Panc1 (cell line): ENCODE results near the gene SSUH2. TPM values are rescaled to one million over a fixed set of nuclear protein-coding genes. Genes with fewer than 3 reads are reported as not detected.

Source experiments
- ATAC-seq: fragments of 200-7000 bp; cut with Tn5 transposase; 2 replicates; pipeline ENCODE4 v1.9.1; 2020; ENCODE audit warnings: mild to moderate bottlenecking, moderate library complexity
- BruUV-seq: library from RNA; stranded (reverse); fragments of 400-500 nt; replicated peaks from 2 replicates; lab custom pipeline; 2021; lab: Mats Ljungman, UMichigan
- CTCF ChIA-PET: fragments of 300-600 bp; sonication (Branson Sonifier 250); formaldehyde crosslinking; loops from one replicate; lab custom pipeline; 2022; ENCODE audit warnings: antibody characterized with exemption; lab: Charles Lee
- POLR2A ChIA-PET: fragments of 300-600 bp; sonication (Branson Sonifier 250); formaldehyde crosslinking; loops from one replicate; lab custom pipeline; 2022; ENCODE audit warnings: antibody characterized with exemption; lab: Charles Lee
- DNase-seq: peaks from one replicate; pipeline ENCODE4 v3.0.0-alpha.2; 2010; ENCODE audit warnings: low read depth, low spot score
- H3K27ac ChIP-seq: 2 replicates; pipeline ENCODE4 v1.5.1; 2011; ENCODE audit warnings: mild to moderate bottlenecking, low read length, inconsistent platforms
- H3K27me3 ChIP-seq: fragments of 200-500 bp; sonication (Bioruptor generic); 2 replicates; pipeline ENCODE4 v1.6.0; 2014; ENCODE audit warnings: low read length, inconsistent platforms; ENCODE audit not compliant: control insufficient read depth, insufficient read depth
- H3K36me3 ChIP-seq: fragments of 200-500 bp; sonication (Bioruptor generic); 2 replicates; pipeline ENCODE4 v1.5.1; 2014; ENCODE audit warnings: inconsistent platforms, mild to moderate bottlenecking, low read length, moderate library complexity; ENCODE audit not compliant: control insufficient read depth, insufficient read depth
- H3K4me1 ChIP-seq: 2 replicates; pipeline ENCODE4 v1.5.1; 2011; ENCODE audit warnings: inconsistent platforms, mild to moderate bottlenecking, low read length, moderate library complexity; ENCODE audit not compliant: control insufficient read depth, insufficient read depth
- H3K4me3 ChIP-seq, 2 experiments: 2 replicates each; pipeline ENCODE4 v1.5.1; 2011 to 2012; ENCODE audit warnings: low read depth in 2 of 2, low read length in 2 of 2, mild to moderate bottlenecking in 2 of 2, inconsistent platforms in 1 of 2, moderate library complexity in 1 of 2
- H3K9me3 ChIP-seq: fragments of 200-500 bp; sonication (Bioruptor generic); 2 replicates; pipeline ENCODE4 v1.5.1; 2014; ENCODE audit warnings: low read depth, mild to moderate bottlenecking, inconsistent platforms, low read length, moderate library complexity; ENCODE audit not compliant: control insufficient read depth, insufficient read depth
- POLR2AphosphoS5 ChIP-seq: IDR thresholded peaks from 2 replicates; pipeline ENCODE4 v1.6.1; 2012; ENCODE audit warnings: mild to moderate bottlenecking, low read depth, low read length, moderate library complexity
- SIN3A ChIP-seq: IDR thresholded peaks from 2 replicates; pipeline ENCODE4 v1.6.1; 2012; ENCODE audit warnings: low read depth, mild to moderate bottlenecking, low read length, moderate library complexity, borderline replicate concordance; ENCODE audit not compliant: insufficient read depth
- TCF7L2 ChIP-seq: IDR thresholded peaks from 2 replicates; pipeline ENCODE4 v1.6.1; 2011; ENCODE audit warnings: mild to moderate bottlenecking, low read depth, low read length, inconsistent platforms
- in situ Hi-C: cut with HindIII; loops from 2 replicates; pipeline ENCODE4 v1.10.0; 2016; ENCODE audit warnings: low sequenced_read_pairs, low pct_unique_long_range_greater_than_20kb
- intact Hi-C: fragments of 100-400 bp; cut with micrococcal nuclease; formaldehyde crosslinking; loops from one replicate; pipeline ENCODE4 v1.10.0; 2022; ENCODE audit not compliant: unreplicated experiment
- total RNA-seq: library from RNA; stranded (reverse); gene quantifications from one replicate; pipeline ENCODE4 v1.2.1, GENCODE V29; 2021; ENCODE audit not compliant: unreplicated experiment
- TF ChIP-seq, protein P1 (sequence below): fragments of 450-650 bp; IDR thresholded peaks from 2 replicates; pipeline ENCODE4 v1.5.1; 2017; ENCODE audit warnings: mild to moderate bottlenecking
- TF ChIP-seq, protein P2 (sequence below), 2 experiments: IDR thresholded peaks; 2 replicates each; pipeline ENCODE4 v1.6.1; 2011 to 2012; ENCODE audit warnings: low read depth in 2 of 2, control low read depth in 1 of 2, low read length in 1 of 2, mild to moderate bottlenecking in 1 of 2, moderate library complexity in 1 of 2; ENCODE audit not compliant: insufficient read depth in 1 of 2

SSUH2 gene
- total RNA-seq, 1 experiment from 2014 or later = not detected

DNA sequence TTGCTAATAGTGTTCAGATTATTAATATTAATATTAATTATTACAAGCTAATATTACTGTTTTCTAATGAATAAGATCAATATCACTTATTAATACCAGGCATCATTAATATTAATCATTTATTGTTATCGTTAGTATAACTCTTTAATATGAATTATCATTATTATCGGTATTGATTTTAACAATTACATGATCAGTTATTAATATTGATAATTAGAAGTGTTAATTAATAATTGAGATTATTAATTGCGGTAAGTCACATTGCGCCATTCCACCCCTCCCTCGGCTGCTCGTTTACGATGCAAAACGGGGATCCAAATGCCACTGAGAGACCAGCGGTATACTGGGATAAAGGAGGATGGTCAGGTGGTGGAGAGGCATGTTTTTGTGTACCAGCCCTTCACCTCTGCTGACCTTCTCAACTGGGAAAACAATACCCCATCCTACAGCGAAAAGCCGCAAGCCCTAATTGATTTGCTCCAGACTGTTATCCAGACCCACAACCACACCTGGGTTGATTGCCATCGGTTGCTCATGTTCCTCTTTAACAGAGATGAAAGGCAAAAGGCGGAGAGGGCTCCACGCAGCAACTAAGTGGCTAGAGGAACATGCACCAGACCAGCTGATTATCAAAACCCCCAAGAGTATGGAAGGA, 28.6 kb upstream of the SSUH2 start:
- ChIA-PET CTCF (no interaction called here), POLR2A (no interaction called here)
- in situ Hi-C loops (no loop called here), intact Hi-C loops (no loop called here)
- no peaks in the 10 kb centered on the region for H3K27me3 ChIP-seq
- BruUV-seq = no TSS peak
- no peak for DNase-seq
- no peak for ATAC-seq
- no peaks in the 10 kb centered on the region for H3K36me3 ChIP-seq
- no peaks in the 10 kb centered on the region for H3K4me1 ChIP-seq
- H3K4me3 ChIP-seq = no peak overlapping the region
- TF ChIP-seq POLR2AphosphoS5 = no peak
- TF ChIP-seq, protein P1, sequence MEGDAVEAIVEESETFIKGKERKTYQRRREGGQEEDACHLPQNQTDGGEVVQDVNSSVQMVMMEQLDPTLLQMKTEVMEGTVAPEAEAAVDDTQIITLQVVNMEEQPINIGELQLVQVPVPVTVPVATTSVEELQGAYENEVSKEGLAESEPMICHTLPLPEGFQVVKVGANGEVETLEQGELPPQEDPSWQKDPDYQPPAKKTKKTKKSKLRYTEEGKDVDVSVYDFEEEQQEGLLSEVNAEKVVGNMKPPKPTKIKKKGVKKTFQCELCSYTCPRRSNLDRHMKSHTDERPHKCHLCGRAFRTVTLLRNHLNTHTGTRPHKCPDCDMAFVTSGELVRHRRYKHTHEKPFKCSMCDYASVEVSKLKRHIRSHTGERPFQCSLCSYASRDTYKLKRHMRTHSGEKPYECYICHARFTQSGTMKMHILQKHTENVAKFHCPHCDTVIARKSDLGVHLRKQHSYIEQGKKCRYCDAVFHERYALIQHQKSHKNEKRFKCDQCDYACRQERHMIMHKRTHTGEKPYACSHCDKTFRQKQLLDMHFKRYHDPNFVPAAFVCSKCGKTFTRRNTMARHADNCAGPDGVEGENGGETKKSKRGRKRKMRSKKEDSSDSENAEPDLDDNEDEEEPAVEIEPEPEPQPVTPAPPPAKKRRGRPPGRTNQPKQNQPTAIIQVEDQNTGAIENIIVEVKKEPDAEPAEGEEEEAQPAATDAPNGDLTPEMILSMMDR = no peak
- TF ChIP-seq, protein P2, sequence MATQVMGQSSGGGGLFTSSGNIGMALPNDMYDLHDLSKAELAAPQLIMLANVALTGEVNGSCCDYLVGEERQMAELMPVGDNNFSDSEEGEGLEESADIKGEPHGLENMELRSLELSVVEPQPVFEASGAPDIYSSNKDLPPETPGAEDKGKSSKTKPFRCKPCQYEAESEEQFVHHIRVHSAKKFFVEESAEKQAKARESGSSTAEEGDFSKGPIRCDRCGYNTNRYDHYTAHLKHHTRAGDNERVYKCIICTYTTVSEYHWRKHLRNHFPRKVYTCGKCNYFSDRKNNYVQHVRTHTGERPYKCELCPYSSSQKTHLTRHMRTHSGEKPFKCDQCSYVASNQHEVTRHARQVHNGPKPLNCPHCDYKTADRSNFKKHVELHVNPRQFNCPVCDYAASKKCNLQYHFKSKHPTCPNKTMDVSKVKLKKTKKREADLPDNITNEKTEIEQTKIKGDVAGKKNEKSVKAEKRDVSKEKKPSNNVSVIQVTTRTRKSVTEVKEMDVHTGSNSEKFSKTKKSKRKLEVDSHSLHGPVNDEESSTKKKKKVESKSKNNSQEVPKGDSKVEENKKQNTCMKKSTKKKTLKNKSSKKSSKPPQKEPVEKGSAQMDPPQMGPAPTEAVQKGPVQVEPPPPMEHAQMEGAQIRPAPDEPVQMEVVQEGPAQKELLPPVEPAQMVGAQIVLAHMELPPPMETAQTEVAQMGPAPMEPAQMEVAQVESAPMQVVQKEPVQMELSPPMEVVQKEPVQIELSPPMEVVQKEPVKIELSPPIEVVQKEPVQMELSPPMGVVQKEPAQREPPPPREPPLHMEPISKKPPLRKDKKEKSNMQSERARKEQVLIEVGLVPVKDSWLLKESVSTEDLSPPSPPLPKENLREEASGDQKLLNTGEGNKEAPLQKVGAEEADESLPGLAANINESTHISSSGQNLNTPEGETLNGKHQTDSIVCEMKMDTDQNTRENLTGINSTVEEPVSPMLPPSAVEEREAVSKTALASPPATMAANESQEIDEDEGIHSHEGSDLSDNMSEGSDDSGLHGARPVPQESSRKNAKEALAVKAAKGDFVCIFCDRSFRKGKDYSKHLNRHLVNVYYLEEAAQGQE (IDR thresholded peaks at IDR 0.05; ENCODE audit: insufficient read depth in 1 of 2, low read depth in 2 of 2, low read length in 1 of 2) = no peak
- TF ChIP-seq SIN3A = no peak
- no peak for TF ChIP-seq TCF7L2
- H3K9me3 ChIP-seq = no peaks in the 10 kb centered on the region
- no peak overlapping the region for H3K27ac ChIP-seq

DNA sequence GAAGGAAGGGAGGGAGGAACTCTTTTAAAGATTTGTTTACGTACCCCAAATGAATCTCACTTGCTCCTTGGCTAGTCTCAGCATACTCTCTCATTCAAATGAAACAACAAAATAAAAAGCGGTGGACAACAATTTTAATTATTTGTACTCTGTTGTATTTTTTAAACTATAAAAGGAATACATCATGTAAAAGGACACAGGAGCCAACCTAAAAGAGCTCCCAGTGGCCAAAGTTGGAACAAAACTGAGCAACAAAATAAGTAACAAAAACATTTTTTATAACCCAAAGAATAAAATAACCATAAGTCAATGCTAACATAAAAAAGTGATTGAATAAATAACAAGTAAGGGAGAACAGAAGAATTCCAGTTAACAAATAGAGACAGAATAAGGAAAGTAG, 24.4 kb upstream of the SSUH2 start:
- Histone ChIP-seq H3K36me3 (no peaks in the 10 kb centered on the region), H3K4me3 (no peak overlapping the region), H3K9me3 (no peaks in the 10 kb centered on the region), H3K27ac (no peak overlapping the region), H3K27me3 (no peaks in the 10 kb centered on the region), H3K4me1 (no peaks in the 10 kb centered on the region)
- ATAC-seq = no peak
- BruUV-seq = no TSS peak
- TF ChIP-seq, protein P2 (IDR thresholded peaks at IDR 0.05; ENCODE audit: insufficient read depth in 1 of 2, low read depth in 2 of 2, low read length in 1 of 2) = no peak
- TF ChIP-seq SIN3A = no peak
- TF ChIP-seq, protein P1 = no peak
- TF ChIP-seq POLR2AphosphoS5 = no peak
- no peak for TF ChIP-seq TCF7L2
- POLR2A ChIA-PET = no interaction called here
- no peak for DNase-seq
- CTCF ChIA-PET = interaction anchor here (0.5 kb wide), 1 partner anchor 38 kb away, joined by 3 read pairs; no protein-coding TSS in a partner anchor
- in situ Hi-C loops (no loop called here), intact Hi-C loops (no loop called here)
